ENCODE results near the gene CD3E. TPM values are rescaled to one million over a fixed set of nuclear protein-coding genes. Genes with fewer than 3 reads are reported as not detected.
"Not testable (repeated sequence)": the region's sequence is repeated elsewhere in the genome, so short reads cannot be mapped to it uniquely, and the experiment has no call there.

CD3E gene
- polyA plus RNA-seq, 3 donors = 0.30 to 0.57 (median 0.35) TPM

- no peak for DNase-seq (ENCODE audit: low read depth in 3 of 3, low spot score in 2 of 3)
These were observed 15.1 kb upstream of the CD3E start for GRCh38 chr11:118289401-118289800.

GRCh38 chr11:118290923-118291322 is 13.6 kb upstream of the CD3E start:
- DNase-seq (ENCODE audit: low read depth in 3 of 3, low spot score in 2 of 3) = no peak

- no peak for DNase-seq (ENCODE audit: low read depth in 3 of 3, low spot score in 2 of 3)
These were observed 12.9 kb upstream of the CD3E start for GRCh38 chr11:118291477-118292135.

GRCh38 chr11:118294053-118294452 is 10.5 kb upstream of the CD3E start:
- DNase-seq (ENCODE audit: low read depth in 3 of 3, low spot score in 2 of 3) = no peak

- DNase-seq (ENCODE audit: low read depth in 3 of 3, low spot score in 2 of 3) = no peak
These were observed 9.3 kb upstream of the CD3E start for GRCh38 chr11:118295199-118295598.

GRCh38 chr11:118295815-118296454 is 8.6 kb upstream of the CD3E start:
- no peak for DNase-seq (ENCODE audit: low read depth in 3 of 3, low spot score in 2 of 3)

- no peak for DNase-seq (ENCODE audit: low read depth in 3 of 3, low spot score in 2 of 3)
These were observed 2.8 kb upstream of the CD3E start for GRCh38 chr11:118301600-118302195.

GRCh38 chr11:118304227-118304567 is 333 bp upstream of the CD3E start:
- DNase-seq (ENCODE audit: low read depth in 3 of 3, low spot score in 2 of 3) = no peak

GRCh38 chr11:118305726-118306125 is 1.2 kb downstream of the CD3E start:
- no peak for DNase-seq (ENCODE audit: low read depth in 3 of 3, low spot score in 2 of 3)

- no peak for DNase-seq (ENCODE audit: low read depth in 3 of 3, low spot score in 2 of 3)
These were observed 2.0 kb downstream of the CD3E start for GRCh38 chr11:118306556-118306955.

- DNase-seq (ENCODE audit: low read depth in 3 of 3, low spot score in 2 of 3) = not testable (repeated sequence)
These were observed 4.5 kb downstream of the CD3E start for GRCh38 chr11:118308995-118309528.

- no peak for DNase-seq (ENCODE audit: low read depth in 3 of 3, low spot score in 2 of 3)
These were observed 5.7 kb downstream of the CD3E start for GRCh38 chr11:118310271-118310670.

GRCh38 chr11:118310781-118311485 is 6.4 kb downstream of the CD3E start:
- DNase-seq (ENCODE audit: low read depth in 3 of 3, low spot score in 2 of 3) = no peak

GRCh38 chr11:118311518-118311917 is 7.0 kb downstream of the CD3E start:
- no peak for DNase-seq (ENCODE audit: low read depth in 3 of 3, low spot score in 2 of 3)

GRCh38 chr11:118312328-118312727 is 7.8 kb downstream of the CD3E start:
- no peak for DNase-seq (ENCODE audit: low read depth in 3 of 3, low spot score in 2 of 3)

- no peak for DNase-seq (ENCODE audit: low read depth in 3 of 3, low spot score in 2 of 3)
These were observed 8.7 kb downstream of the CD3E start for GRCh38 chr11:118313242-118313641.

- no peak for DNase-seq (ENCODE audit: low read depth in 3 of 3, low spot score in 2 of 3)
These were observed 10.5 kb downstream of the CD3E start for GRCh38 chr11:118314988-118315411.

- DNase-seq (ENCODE audit: low read depth in 3 of 3, low spot score in 2 of 3) = no peak
These were observed 13.6 kb downstream of the CD3E start for GRCh38 chr11:118318124-118318523.

- DNase-seq (ENCODE audit: low read depth in 3 of 3, low spot score in 2 of 3) = no peak
These were observed 14.2 kb downstream of the CD3E start for GRCh38 chr11:118318581-118319336.

- no peak for DNase-seq (ENCODE audit: low read depth in 3 of 3, low spot score in 2 of 3)
These were observed 14.8 kb downstream of the CD3E start for GRCh38 chr11:118319337-118319707.

- DNase-seq (ENCODE audit: low read depth in 3 of 3, low spot score in 2 of 3) = no peak
These were observed 16.0 kb downstream of the CD3E start for GRCh38 chr11:118320515-118320914.

All from right renal cortex interstitium (tissue), 3 donors.